GM15510 (cell line): Measurements from ENCODE around the gene GPR35.
A peak's percentile ranks its signal among the peaks of the same experiment; 100 is the strongest.

ENCODE experiments used
- POLR2A ChIP-seq: IDR thresholded peaks from 3 replicates; pipeline ENCODE4 v1.6.1; 2011; ENCODE audit warnings: borderline replicate concordance; ENCODE audit not compliant: insufficient read length; ENCODE audit errors: extremely low read depth

GPR35 gene

GRCh38 chr2:240585681-240586197 is 39.5 kb upstream of the GPR35 start:
- no peak for TF ChIP-seq POLR2A

DNA sequence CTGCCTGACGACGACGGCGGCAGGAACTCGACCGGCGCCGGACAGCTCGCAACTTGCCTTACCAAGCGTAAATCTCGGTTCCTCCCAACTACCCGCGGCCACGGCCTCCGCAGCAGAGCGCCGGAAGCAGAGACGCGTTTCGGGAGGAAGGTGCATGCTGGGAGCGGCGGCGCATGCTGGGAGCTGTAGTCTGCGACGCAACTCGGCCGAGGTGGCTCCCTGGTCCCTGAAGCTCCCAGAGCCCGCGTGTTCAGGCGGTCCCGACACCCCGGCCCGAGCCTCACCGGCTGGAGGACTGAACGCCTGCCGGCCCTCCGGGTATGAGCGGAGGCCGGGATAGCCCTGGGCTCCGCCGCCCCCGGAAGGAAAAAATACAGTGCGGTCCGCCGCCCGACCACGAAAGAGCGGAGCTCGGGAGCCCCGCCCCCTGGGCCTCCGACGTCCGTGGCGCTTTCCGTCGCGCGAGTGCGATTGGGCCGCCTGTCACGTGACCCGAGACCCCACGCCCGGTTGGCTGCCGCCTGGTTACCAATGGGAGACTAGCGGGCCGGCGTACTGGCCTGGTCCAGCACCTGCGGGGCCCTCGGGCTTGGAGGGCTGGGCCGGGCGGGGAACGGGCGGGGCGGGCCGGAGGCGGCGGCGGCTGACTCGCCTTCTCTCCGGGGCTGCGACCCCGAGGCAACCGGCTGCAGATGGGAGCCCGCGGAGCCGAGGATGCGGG is 38.9 kb upstream of the GPR35 start, which contains the start of gene CAPN10:
CAPN10 (plus strand) TSS at position 537 of the 721 bp plus-strand sequence; CDS start at position 715, 178 bp downstream.
- TF ChIP-seq POLR2A = peak; percentile 72

DNA sequence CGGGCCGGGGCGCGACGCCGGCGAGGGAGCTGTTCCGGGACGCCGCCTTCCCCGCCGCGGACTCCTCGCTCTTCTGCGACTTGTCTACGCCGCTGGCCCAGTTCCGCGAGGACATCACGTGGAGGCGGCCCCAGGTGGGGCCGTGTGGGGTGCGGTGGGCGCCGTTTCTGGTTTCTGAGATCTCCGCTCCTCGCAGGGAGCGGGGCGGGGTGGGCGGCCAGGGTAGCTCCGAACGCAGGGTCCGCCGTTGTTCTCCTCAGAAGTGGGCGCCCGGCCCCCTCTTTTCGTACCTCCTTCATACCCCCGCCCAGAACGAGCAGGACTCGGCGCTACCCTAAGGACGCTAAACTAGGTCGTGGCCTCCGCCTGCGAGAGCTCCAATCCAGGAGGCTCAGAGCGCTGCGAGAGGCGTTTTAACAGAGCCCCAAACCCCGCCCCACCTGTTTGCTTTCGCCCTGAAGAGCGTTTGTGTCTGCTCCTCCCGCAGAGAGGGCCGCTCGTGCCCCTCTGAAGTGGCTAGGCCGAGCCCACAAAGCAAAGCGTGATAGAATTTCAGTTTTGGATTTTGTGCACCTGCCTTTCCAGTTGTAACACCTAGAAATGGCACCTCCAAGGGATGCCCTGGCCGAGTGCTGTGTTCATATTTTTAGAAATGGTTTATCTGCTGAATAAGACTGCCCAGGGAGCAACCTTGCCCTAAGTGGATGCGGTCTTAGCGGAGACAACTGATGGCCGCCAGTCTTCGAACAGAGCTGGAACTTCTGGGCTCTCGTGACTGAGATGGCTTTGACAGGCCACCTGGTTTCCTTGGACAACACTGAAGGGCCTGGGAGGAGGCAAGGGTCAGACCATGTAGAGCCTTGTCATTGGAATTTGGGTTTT is 38.1 kb upstream of the GPR35 start:
- TF ChIP-seq POLR2A = no peak

GRCh38 chr2:240588006-240588655 is 37.1 kb upstream of the GPR35 start:
- TF ChIP-seq POLR2A = no peak

DNA sequence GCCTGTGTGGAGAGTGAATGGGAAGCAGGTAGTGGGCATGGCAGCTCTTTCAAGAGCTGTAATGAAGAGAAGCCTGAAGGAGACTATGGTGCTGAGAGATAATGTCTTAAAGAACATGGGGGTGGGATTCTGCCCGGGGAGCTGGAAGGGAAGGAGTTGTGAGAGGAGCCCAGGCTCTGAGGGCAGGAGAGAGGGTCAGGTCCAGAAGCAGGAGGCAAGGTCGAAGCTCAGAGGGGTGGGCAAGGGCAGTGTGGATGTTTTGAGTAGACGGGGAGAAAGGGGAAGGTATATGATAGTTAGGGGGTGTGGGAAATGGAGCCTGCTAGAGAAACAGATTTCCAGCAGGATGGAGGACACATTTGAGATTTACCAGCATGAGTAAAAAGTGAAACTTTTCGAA is 36.6 kb upstream of the GPR35 start:
- TF ChIP-seq POLR2A = no peak

DNA sequence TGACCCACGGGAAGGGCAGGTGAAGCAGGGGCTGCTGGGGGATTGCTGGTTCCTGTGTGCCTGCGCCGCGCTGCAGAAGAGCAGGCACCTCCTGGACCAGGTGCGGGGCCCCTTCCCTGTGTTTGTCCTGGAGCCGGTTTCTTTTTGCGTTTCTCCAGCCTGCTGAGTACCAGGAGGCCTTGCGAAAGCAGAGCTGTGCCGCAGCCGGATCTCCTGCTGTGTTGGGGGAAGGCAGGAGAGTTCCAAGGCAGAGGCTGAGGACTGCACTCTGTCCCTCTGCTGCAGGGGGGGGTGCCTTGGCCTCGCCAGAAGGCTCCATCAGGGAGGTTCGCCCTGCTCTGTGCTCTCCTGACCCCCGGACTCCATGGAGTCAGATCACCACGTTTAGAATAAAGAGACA is 35.9 kb upstream of the GPR35 start:
- TF ChIP-seq POLR2A = no peak

DNA sequence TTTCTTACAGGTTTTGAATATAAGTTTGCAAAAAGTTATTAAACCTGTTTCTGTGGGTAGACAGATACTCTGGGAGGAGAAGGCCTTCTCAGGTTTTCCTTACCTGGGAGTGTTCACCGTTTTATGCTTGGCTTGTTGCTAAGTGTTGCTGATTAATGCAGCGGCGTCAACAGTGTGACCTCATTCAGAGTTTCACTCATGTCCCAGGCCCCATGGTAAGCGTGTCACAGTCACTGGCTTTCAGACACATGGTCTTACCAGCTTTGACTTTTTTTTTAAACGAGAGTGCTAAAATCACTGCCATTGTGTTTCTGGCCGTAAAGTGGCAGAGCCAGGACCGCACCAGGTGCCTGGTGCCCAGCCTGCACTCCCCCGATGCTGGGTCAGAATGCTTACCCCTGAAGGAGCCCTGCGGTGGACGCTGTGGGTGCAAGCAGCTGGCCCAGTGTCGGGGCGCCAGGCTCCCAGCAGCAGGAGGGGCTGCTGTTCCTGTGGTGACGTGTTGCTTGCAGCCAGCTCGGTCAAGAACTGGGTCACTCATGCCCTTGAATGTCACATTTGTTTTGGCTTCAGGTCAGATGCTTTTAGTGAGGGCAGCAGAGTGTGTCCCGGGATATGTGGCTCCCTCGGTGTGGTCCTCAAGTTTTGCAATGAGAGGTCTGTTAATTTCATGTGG is 35.3 kb upstream of the GPR35 start:
- TF ChIP-seq POLR2A = no peak

DNA sequence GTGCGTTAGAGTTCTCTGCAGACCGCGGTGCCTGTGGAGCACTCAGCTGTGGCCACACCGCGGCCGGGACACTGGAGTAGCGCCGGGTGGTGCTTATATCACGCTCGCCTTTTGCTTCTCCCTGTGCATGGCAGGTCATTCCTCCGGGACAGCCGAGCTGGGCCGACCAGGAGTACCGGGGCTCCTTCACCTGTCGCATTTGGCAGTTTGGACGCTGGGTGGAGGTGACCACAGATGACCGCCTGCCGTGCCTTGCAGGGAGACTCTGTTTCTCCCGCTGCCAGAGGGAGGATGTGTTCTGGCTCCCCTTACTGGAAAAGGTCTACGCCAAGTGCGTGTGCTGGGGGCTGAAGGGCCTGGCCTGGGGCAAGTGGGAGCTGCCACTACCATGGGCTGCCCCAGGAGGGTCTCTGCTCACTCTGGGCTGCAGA is 34.6 kb upstream of the GPR35 start:
- TF ChIP-seq POLR2A = no peak

GRCh38 chr2:240591226-240591625 is 34.1 kb upstream of the GPR35 start:
- no peak for TF ChIP-seq POLR2A

- TF ChIP-seq POLR2A = no peak
These were observed 33.5 kb upstream of the GPR35 start for GRCh38 chr2:240591784-240592183.

GRCh38 chr2:240593026-240593702 is 32.1 kb upstream of the GPR35 start:
- no peak for TF ChIP-seq POLR2A

DNA sequence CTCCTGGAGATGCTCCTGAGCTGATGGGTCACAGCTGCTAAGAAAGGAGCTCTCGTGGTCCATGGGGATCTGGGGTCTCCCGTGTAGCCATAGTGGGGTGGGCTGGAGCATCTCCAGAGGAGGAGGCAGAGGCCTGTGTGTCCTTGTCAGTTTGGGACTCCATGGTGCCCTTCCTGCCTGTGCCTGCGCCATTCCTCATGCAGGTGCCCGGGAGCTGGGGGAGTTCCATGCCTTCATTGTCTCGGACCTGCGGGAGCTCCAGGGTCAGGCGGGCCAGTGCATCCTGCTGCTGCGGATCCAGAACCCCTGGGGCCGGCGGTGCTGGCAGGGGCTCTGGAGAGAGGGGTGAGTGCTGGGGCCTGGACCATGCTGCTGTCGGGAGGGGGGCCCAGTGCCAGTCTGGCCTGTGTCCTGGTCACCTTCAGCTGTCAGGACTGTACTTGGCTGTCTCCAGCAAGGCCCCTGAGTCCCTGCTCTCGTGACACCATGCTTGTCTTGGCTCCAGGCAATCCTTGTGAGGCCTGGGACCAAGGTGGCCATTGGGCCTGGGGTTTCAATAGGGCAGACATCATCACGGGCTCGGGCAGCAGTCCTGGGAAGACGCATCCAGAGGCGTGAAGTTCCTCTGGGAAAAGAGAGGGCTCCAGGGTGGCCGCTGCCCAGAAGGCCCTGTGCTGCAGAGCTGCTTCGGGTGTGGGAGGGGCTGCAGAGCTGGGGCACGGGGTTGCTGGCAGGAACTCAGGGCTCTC is 31.4 kb upstream of the GPR35 start:
- TF ChIP-seq POLR2A = no peak
